Measurements from ENCODE around the gene MPRIP. TPM values are rescaled to one million over a fixed set of nuclear protein-coding genes. Genes with fewer than 3 reads are reported as not detected.

MPRIP gene
- total RNA-seq, 1 experiment from 2014 or later, result 338 TPM

DNA sequence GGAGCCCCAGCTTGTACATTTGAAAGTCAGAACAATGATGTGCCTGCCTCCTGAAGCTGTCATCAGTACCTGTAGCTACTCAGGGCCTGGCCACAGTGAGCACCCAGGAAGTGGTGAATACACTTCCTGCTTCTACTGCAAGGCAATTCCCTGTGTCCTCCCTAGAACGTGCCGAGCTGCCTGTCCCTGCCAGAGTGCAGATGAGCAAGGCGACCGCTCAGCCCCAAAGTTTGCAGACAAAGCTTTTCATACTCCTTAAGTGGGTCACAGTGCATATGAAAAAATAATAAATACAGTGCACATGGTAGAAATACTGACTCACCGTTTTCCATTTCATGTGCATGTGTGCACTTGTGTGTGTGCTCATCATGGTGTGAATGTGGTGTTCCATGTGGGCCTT, 77.3 kb downstream of the MPRIP start:
- no peak overlapping the region for H3K27ac Mint-ChIP-seq (ENCODE audit: unreplicated experiment)
- H3K36me3 Mint-ChIP-seq (ENCODE audit: insufficient read depth, unreplicated experiment), result peaks cover 12% of the 10 kb centered on the region
- no peak for DNase-seq
- H3K9me3 Mint-ChIP-seq (ENCODE audit: low read depth, unreplicated experiment), result no peaks in the 10 kb centered on the region
- H3K4me1 Mint-ChIP-seq (ENCODE audit: low read depth, unreplicated experiment), result peaks cover 22% of the 10 kb centered on the region
- no peak for TF ChIP-seq CTCF (IDR thresholded peaks at IDR 0.05; ENCODE audit: unreplicated experiment)
- no peak overlapping the region for H3K4me3 Mint-ChIP-seq (ENCODE audit: low read depth, unreplicated experiment)
- CTCF ChIA-PET, result interaction anchor here (1.2 kb wide), 1 partner anchor 11 kb away, joined by 3 read pairs; no protein-coding TSS in a partner anchor
- no TSS peak for BruUV-seq (replicated peaks)
- intact Hi-C loops (cut with micrococcal nuclease; ENCODE audit: unreplicated experiment), result no loop called here
- H3K27me3 Mint-ChIP-seq (ENCODE audit: unreplicated experiment), result no peaks in the 10 kb centered on the region

- Mint-ChIP-seq H3K27ac (ENCODE audit: unreplicated experiment) (no peak overlapping the region), H3K4me3 (ENCODE audit: low read depth, unreplicated experiment) (no peak overlapping the region), H3K27me3 (ENCODE audit: unreplicated experiment) (no peaks in the 10 kb centered on the region), H3K9me3 (ENCODE audit: low read depth, unreplicated experiment) (no peaks in the 10 kb centered on the region), H3K36me3 (ENCODE audit: insufficient read depth, unreplicated experiment) (peaks cover 18% of the 10 kb centered on the region), H3K4me1 (ENCODE audit: low read depth, unreplicated experiment) (peaks cover 18% of the 10 kb centered on the region)
- no TSS peak for BruUV-seq (replicated peaks)
- no peak for TF ChIP-seq CTCF (IDR thresholded peaks at IDR 0.05; ENCODE audit: unreplicated experiment)
- intact Hi-C loops (cut with micrococcal nuclease; ENCODE audit: unreplicated experiment), result no loop called here
- CTCF ChIA-PET, result interaction anchor here (0.5 to 1.1 kb wide), 2 partner anchors 12 to 90 kb away, joined by 3 to 4 read pairs; no protein-coding TSS in a partner anchor
- DNase-seq, result no peak
Measured at GRCh38 chr17:17120294-17120693, 78.0 kb downstream of the MPRIP start.

DNA sequence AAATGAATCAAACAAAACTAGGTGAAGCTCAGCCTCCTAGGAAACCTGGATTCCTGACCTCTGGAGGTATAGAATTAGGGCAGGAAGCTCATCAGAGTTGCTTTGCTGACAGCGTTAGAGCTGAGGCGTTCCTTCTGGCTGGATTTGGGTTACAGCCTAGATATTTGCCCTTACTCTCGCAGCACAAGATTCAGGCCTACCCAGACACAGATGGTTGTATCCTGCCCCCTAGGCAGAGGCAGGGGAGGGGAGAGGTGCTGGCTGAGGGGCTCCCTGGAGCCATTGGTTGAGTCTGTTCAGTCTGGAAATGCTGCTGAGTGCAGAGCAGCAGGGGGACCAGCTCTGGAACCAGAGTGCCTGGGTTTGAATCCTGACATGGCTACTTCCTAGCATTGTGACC, 78.4 kb downstream of the MPRIP start:
- no peak for DNase-seq
- Mint-ChIP-seq H3K27me3 (ENCODE audit: unreplicated experiment) (no peaks in the 10 kb centered on the region), H3K27ac (ENCODE audit: unreplicated experiment) (no peak overlapping the region), H3K36me3 (ENCODE audit: insufficient read depth, unreplicated experiment) (peaks cover 18% of the 10 kb centered on the region), H3K4me3 (ENCODE audit: low read depth, unreplicated experiment) (no peak overlapping the region), H3K4me1 (ENCODE audit: low read depth, unreplicated experiment) (peaks cover 18% of the 10 kb centered on the region), H3K9me3 (ENCODE audit: low read depth, unreplicated experiment) (no peaks in the 10 kb centered on the region)
- BruUV-seq (replicated peaks), result no TSS peak
- CTCF ChIA-PET, result interaction anchor here (0.5 to 1.1 kb wide), 2 partner anchors 12 to 91 kb away, joined by 3 to 4 read pairs; no protein-coding TSS in a partner anchor
- intact Hi-C loops (cut with micrococcal nuclease; ENCODE audit: unreplicated experiment), result no loop called here
- no peak for TF ChIP-seq CTCF (IDR thresholded peaks at IDR 0.05; ENCODE audit: unreplicated experiment)

GRCh38 chr17:17121162-17121561, 78.9 kb downstream of the MPRIP start:
- no TSS peak for BruUV-seq (replicated peaks)
- Mint-ChIP-seq H3K27ac (ENCODE audit: unreplicated experiment) (no peak overlapping the region), H3K27me3 (ENCODE audit: unreplicated experiment) (no peaks in the 10 kb centered on the region), H3K4me1 (ENCODE audit: low read depth, unreplicated experiment) (peaks cover 15% of the 10 kb centered on the region), H3K36me3 (ENCODE audit: insufficient read depth, unreplicated experiment) (peaks cover 15% of the 10 kb centered on the region), H3K4me3 (ENCODE audit: low read depth, unreplicated experiment) (no peak overlapping the region), H3K9me3 (ENCODE audit: low read depth, unreplicated experiment) (no peaks in the 10 kb centered on the region)
- CTCF ChIA-PET, result interaction anchor here (1.1 kb wide), 1 partner anchor 13 kb away, joined by 4 read pairs; no protein-coding TSS in a partner anchor
- TF ChIP-seq CTCF (IDR thresholded peaks at IDR 0.05; ENCODE audit: unreplicated experiment), result no peak
- intact Hi-C loops (cut with micrococcal nuclease; ENCODE audit: unreplicated experiment), result no loop called here
- no peak for DNase-seq

Measured in Calu3 (cell line).